ENCODE results near the gene VWA8. TPM values are rescaled to one million over a fixed set of nuclear protein-coding genes. Genes with fewer than 3 reads are reported as not detected.
"Not testable (repeated sequence)": the region's sequence is repeated elsewhere in the genome, so short reads cannot be mapped to it uniquely, and the experiment has no call there.

Gene VWA8
- total and polyA plus RNA-seq, 7 donors: 3.0 to 37.5 (median 24.7) TPM

DNA sequence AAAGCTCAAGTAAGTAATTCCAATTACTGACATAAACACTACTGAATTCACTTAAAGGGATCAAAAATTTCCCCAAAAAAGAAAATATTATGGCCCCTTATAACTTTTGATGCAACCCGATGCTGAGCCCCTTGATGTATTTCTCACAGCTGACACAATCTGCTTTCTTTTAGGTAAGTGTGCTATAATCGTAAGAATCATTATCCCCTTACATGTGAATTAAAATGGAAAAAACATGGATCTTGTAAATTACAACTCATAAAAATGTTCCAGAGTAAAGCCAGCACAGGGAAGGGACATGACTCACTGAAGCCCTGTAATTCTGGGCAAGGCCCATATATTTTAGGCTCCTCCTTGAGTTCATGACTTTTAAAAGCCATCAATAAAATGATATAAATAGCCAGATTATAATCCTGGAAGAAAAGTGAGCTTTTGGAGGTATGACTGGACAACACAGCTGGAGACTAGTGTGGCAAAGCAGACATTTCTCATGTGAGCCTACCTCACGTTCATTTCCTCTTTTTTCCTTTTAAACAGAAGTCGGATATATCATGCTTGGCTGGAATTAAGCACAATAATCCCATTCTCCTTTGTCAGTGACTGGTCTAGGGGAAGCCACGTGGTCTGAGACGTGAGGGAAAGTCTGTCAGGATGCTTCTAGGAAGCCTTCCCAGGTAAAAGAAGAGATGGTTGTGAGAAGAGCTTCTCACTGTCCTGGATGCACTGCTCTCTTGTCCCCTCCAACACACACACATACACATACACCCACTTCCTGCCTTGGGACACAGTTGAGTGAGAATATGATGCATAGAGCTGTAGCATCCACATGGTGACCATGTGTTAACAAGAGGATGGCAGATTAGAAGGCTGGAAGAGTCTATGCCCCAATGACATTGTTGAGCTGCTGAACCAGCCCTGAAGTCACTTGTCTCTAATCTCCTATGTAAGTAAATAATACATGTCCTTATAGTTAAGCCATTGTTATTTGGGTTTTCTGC lies 338.2 kb downstream of the VWA8 start:
- DNase-seq: no peak
- H3K36me3 ChIP-seq: no peaks in the 10 kb centered on the region
- no peaks in the 10 kb centered on the region for H3K9me3 ChIP-seq
- H3K27me3 ChIP-seq: no peaks in the 10 kb centered on the region
- intact Hi-C loops (cut with DNase I): no loop called here
- TF ChIP-seq POLR2AphosphoS5 (IDR thresholded peaks at IDR 0.05): peak in 3 of 4 donors; percentile 51 to 73 (median 66)
- TF ChIP-seq POLR2A (IDR thresholded peaks at IDR 0.05): no peak
- TF ChIP-seq, protein P1, sequence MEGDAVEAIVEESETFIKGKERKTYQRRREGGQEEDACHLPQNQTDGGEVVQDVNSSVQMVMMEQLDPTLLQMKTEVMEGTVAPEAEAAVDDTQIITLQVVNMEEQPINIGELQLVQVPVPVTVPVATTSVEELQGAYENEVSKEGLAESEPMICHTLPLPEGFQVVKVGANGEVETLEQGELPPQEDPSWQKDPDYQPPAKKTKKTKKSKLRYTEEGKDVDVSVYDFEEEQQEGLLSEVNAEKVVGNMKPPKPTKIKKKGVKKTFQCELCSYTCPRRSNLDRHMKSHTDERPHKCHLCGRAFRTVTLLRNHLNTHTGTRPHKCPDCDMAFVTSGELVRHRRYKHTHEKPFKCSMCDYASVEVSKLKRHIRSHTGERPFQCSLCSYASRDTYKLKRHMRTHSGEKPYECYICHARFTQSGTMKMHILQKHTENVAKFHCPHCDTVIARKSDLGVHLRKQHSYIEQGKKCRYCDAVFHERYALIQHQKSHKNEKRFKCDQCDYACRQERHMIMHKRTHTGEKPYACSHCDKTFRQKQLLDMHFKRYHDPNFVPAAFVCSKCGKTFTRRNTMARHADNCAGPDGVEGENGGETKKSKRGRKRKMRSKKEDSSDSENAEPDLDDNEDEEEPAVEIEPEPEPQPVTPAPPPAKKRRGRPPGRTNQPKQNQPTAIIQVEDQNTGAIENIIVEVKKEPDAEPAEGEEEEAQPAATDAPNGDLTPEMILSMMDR (IDR thresholded peaks at IDR 0.05): no peak
- TF ChIP-seq EP300 (IDR thresholded peaks at IDR 0.05): no peak
- WGBS, 2 donors: 79 to 86% methylated on average over 6 of the region's 6 CpGs
- H3K27ac ChIP-seq: peak overlapping the region; percentile 45 to 76 (median 64)
- H3K4me1 ChIP-seq: peaks cover 0 to 30% (median 22%) of the 10 kb centered on the region in 4 donors
- H3K4me3 ChIP-seq: no peak overlapping the region

DNA sequence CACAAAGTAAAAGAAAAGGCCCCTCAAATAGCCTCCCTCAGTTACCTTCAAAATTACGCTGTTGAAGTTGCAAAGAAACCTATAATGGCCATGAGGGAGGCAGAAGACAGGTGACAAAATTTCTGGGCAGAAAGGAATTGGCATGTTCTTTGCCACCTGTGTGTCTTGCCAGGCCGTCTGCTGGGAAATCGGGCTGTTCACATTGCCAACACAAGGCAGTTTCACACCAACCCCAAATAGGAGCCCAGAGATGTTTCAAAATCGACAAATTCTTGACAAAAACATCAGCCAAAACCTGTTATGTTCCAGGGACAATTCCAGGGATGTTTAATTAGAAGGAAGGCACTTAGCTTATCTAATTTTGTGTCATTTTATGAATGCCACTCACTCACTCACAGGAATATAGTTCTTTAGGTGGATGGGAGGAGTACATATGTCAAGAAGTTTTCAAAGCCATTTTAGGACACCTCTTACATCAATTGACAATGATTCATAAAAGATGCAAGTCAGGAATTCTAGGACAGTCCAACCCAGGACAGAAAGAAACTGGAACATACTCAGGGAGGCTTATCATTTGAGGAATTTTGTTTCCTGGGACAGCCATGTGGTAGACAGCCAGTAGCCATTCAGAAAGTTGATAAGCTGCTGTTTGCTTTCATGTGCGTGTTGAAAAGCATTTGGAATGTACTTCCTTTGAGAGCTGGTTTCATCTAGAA lies 339.0 kb downstream of the VWA8 start:
- no peaks in the 10 kb centered on the region for H3K27me3 ChIP-seq
- intact Hi-C loops (cut with DNase I): no loop called here
- H3K4me3 ChIP-seq: no peak overlapping the region
- no peaks in the 10 kb centered on the region for H3K36me3 ChIP-seq
- no peaks in the 10 kb centered on the region for H3K9me3 ChIP-seq
- TF ChIP-seq POLR2AphosphoS5 (IDR thresholded peaks at IDR 0.05) (peak in 1 of 4 donors; percentile 5), POLR2A (IDR thresholded peaks at IDR 0.05) (no peak)
- peaks cover 0 to 30% (median 22%) of the 10 kb centered on the region in 4 donors for H3K4me1 ChIP-seq
- 90 to 92% methylated on average over 5 of the region's 5 CpGs for whole genome bisulfite sequencing, 2 donors
- H3K27ac ChIP-seq: peak overlapping the region; percentile 45 to 76 (median 64)
- no peak for DNase-seq

DNA sequence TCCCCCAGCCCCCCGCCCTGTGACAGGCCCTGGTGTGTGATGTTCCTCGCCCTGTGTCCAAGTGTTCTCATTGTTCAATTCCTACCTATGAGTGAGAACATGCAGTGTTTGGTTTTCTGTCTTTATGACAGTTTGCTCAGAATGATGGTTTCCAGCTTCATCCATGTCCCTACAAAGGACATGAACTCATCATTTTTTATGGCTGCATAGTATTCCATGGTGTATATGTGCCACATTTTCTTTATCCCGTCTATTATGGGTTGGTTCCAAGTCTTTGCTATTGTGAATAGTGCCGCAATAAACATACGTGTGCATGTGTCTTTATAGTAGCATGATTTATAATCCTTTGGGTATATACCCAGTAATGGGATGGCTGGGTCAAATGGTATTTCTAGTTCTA lies 343.3 kb downstream of the VWA8 start:
- H3K36me3 ChIP-seq; DNase-seq; intact Hi-C loops (cut with DNase I); H3K9me3 ChIP-seq; H3K27ac ChIP-seq; H3K4me3 ChIP-seq; H3K27me3 ChIP-seq: not testable (repeated sequence)
- 99% methylated on average over 5 of the region's 5 CpGs for WGBS, 2 donors
- H3K4me1 ChIP-seq: peaks cover 0 to 47% (median 36%) of the 10 kb centered on the region in 4 donors

DNA sequence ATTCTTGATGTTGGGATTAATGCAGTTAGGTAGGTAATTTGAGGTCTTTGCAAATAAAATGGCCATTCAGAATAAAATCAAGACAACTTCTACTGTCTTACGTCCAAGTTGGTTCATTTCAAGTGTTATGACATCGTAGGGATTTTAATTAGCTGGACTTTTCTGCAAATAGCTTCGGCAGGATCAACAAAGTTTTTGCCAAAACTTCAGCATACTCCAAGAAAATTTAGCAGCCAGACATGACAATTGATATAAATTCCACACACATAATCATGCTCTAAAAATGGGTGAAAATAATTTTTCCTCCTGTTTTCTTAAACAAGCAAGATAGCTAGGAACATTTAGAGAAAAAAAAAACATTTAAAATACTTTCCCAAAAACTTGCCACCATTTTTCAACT lies 344.8 kb downstream of the VWA8 start:
- Histone ChIP-seq H3K4me3 (no peak overlapping the region), H3K4me1 (peaks cover 0 to 32% (median 23%) of the 10 kb centered on the region in 4 donors), H3K27me3 (no peaks in the 10 kb centered on the region), H3K27ac (peak overlapping the region in 2 of 4 donors; percentile 6 to 80), H3K9me3 (no peaks in the 10 kb centered on the region), H3K36me3 (peaks cover 0 to 4% (median under 1%) of the 10 kb centered on the region in 4 donors)
- intact Hi-C loops (cut with DNase I): no loop called here
- DNase-seq: no peak
- 89 to 97% methylated on average over 3 of the region's 3 CpGs for WGBS, 2 donors
- TF ChIP-seq POLR2A (IDR thresholded peaks at IDR 0.05) (no peak), EP300 (IDR thresholded peaks at IDR 0.05) (no peak), POLR2AphosphoS5 (IDR thresholded peaks at IDR 0.05) (no peak)
- TF ChIP-seq, protein P1 (IDR thresholded peaks at IDR 0.05): no peak

DNA sequence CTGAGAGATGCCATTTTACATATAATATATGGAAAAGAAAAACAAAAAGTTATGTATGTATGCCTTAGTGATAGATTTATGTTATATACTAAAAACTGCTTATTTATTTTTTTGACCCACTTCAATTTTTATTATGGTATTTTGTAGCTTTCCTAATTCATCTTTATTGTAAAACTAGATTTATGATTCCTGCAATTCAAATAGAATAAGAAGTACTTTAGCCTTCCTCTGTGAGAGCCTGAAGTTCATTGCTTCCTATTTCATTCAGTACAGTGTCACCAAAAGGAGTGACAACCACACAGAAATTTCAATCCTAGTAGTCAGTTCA lies 345.4 kb downstream of the VWA8 start:
- peak overlapping the region in 2 of 4 donors; percentile 69 to 80 for H3K27ac ChIP-seq
- H3K36me3 ChIP-seq: peaks cover 0 to 10% (median 3%) of the 10 kb centered on the region in 4 donors
- no peaks in the 10 kb centered on the region for H3K9me3 ChIP-seq
- no peak for DNase-seq
- intact Hi-C loops (cut with DNase I): no loop called here
- TF ChIP-seq, protein P1 (IDR thresholded peaks at IDR 0.05): no peak
- TF ChIP-seq EP300 (IDR thresholded peaks at IDR 0.05) (no peak), POLR2A (IDR thresholded peaks at IDR 0.05) (no peak)
- H3K27me3 ChIP-seq: no peaks in the 10 kb centered on the region
- no peak overlapping the region for H3K4me3 ChIP-seq
- H3K4me1 ChIP-seq: peaks cover 0 to 30% (median 21%) of the 10 kb centered on the region in 4 donors
